ENCODE measurements around the gene ANKRD2. TPM values are rescaled to one million over a fixed set of nuclear protein-coding genes. Genes with fewer than 3 reads are reported as not detected.

Gene ANKRD2
- total RNA-seq, 1 donor, result 0.86 TPM

DNA sequence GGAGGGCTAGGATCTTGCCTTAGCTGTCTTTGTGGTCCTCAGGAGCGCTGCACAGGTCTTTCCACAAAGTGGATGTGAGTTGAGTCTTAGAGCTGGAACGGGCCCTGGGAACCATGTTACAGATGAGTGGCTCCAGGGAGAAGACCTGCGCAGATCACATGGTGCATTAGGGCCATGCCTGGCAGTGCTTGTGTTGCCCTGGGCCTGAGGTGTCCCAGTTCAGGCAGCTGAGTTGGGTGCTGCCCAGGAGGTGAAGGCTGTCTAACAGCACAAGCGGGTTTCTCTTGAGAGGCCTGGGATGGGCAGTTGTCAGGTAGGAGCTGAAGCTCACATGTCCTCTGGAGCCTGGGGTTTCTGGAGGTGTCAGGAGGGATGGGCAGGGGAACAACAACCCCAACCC lies 33.7 kb upstream of the ANKRD2 start:
- DNase-seq (ENCODE audit: low read depth), result no peak
- H3K4me3 ChIP-seq (ENCODE audit: low read depth, low read length), result no peak overlapping the region
- TF ChIP-seq, protein P1, sequence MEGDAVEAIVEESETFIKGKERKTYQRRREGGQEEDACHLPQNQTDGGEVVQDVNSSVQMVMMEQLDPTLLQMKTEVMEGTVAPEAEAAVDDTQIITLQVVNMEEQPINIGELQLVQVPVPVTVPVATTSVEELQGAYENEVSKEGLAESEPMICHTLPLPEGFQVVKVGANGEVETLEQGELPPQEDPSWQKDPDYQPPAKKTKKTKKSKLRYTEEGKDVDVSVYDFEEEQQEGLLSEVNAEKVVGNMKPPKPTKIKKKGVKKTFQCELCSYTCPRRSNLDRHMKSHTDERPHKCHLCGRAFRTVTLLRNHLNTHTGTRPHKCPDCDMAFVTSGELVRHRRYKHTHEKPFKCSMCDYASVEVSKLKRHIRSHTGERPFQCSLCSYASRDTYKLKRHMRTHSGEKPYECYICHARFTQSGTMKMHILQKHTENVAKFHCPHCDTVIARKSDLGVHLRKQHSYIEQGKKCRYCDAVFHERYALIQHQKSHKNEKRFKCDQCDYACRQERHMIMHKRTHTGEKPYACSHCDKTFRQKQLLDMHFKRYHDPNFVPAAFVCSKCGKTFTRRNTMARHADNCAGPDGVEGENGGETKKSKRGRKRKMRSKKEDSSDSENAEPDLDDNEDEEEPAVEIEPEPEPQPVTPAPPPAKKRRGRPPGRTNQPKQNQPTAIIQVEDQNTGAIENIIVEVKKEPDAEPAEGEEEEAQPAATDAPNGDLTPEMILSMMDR (IDR thresholded peaks at IDR 0.05; ENCODE audit: insufficient read depth, low read depth, low read length), result no peak

DNA sequence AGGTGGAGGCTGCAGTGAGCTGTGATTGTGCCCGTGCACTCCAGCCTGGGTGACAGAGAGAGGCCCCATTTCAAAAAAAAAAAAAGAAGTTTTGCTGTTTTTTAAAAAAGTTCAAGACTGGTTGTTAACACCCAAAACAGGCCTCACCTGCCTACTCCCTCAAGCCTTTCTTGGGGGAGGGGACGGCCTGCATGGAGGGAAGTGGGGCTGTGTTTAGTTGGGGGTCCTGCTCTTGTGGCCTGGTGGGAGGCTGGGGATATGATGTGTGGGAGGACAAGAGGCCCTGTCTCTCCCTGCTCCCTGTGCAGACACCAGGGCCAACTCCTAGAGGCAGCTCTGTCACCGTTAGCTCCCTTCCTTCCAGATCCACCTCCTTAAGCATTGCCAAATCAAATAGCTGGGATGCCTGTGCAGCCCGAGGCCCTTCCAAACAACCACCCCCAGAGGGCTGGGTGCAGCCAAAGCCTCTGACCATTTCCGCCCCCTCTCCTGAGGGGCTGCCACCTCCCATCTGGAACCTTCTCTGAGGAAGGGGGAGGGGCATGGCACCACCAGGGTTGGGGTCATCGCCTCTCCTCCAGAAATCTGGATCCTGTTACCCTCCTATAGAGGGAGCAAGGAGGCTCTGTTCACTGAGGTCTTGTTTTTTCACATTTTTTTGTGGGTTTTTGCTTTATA lies 32.9 kb upstream of the ANKRD2 start:
- TF ChIP-seq, protein P1 (IDR thresholded peaks at IDR 0.05; ENCODE audit: insufficient read depth, low read depth, low read length), result peak; percentile 49
- DNase-seq (ENCODE audit: low read depth), result peak; percentile 79
- H3K4me3 ChIP-seq (ENCODE audit: low read depth, low read length), result no peak overlapping the region

DNA sequence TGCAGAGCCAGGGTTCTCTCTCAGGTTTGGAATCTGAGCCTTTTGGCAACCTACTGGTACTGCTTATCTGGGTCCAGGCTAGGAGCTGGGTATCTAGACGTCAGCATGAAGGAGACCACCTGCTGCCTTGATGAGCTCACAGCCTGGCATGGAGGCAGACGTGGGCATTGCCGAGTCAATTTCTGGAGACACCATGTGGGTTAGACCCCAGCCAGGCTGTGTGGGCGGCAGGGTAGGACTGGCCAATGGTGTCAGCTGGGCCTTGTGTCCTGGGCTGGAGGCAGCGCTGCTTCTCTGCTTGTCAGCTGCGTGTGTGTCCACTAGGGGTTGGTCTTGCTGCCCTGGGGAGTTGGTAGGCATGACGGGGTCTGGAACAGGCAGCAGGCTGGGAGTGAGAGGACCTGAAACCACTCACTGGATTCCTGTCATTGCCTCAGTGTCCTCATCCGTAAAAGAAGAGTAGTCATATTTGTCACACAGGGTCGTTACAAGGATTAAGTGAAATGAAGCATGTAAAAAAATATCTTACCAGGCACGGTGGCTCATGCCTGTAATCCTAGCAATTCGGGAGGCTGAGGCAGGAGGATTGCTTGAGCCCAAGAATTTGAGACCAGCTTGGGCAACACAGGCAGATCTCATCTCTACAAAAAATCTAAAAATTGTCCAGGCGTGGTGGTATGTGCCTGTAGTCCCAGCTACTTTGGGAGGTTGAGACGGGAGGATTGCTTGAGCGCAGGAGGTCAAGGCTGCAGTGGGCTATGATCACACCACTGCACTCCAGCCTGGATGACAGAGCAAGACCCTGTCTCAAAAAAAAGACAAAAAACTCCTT lies 31.7 kb upstream of the ANKRD2 start:
- no peak overlapping the region for H3K4me3 ChIP-seq (ENCODE audit: low read depth, low read length)
- DNase-seq (ENCODE audit: low read depth), result no peak
- TF ChIP-seq, protein P1 (IDR thresholded peaks at IDR 0.05; ENCODE audit: insufficient read depth, low read depth, low read length), result no peak

DNA sequence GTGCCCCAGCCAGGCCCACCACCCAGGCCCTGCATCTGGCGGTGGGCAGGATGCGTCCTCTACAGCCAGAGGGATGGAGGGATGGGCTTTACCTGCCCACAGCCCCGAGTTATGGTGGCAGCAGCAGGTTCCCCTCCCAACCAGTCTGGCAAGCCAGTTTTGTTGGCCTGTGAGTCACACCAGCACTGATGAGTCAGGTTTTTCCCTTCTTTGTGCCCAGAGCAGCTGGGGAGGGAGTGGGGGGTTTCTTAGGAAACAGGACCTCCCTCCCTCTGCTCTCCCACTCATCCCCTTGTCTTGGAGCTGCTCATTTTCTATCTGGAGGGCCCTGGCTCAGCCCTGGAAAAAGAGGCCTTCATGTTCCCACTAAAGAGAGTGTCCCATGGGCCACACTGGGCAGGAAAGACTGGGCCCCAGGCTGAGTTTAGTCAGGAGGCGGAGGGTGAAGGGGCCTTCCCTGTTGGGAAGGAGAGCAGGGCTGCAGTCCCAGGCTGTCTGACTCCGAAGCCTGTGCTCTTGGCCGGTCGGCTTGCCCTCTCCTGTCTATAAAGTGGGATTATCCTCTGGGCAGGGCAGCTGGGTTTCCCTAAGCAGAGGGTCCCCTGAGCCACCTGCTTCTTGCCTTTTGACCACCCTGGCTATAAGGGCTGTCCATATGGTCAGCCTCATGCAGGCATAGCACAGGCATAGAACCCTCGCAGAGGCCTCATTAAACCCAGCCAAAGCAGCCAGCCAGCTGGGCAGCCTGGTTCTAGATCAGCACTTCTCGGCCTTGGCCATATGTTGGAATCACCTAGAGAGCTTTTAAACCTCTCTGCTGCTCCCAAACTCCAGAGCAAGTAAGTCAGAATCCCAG lies 30.2 kb upstream of the ANKRD2 start:
- no peak overlapping the region for H3K4me3 ChIP-seq (ENCODE audit: low read depth, low read length)
- peak; percentile 93 for DNase-seq (ENCODE audit: low read depth)
- TF ChIP-seq, protein P1 (IDR thresholded peaks at IDR 0.05; ENCODE audit: insufficient read depth, low read depth, low read length), result no peak

DNA sequence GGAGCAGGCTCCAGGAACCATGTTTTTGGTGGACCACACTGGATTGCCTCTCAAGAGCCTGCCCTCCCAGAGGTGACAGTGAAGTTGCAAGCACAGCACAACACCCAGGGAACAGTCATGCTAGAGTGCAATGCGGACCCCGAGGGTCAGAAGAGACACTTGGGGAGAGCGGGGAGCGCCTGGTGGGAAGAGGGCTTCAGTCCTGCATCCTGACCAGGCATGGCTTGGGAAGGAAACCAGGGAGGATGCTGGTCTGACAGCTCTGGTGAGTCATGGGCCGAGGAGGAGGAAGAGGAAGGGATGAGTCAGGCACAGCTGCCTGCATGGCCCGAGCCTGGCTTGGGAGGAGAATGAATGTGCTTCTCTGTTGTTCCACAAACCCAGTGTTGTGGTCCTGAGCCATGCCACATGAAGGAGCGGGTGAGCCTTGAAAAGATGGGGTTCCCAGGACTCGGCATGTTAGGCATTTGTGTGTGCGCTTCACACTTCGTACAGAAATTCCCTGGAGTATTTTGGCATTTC lies 29.5 kb upstream of the ANKRD2 start:
- TF ChIP-seq, protein P1 (IDR thresholded peaks at IDR 0.05; ENCODE audit: insufficient read depth, low read depth, low read length), result no peak

DNA sequence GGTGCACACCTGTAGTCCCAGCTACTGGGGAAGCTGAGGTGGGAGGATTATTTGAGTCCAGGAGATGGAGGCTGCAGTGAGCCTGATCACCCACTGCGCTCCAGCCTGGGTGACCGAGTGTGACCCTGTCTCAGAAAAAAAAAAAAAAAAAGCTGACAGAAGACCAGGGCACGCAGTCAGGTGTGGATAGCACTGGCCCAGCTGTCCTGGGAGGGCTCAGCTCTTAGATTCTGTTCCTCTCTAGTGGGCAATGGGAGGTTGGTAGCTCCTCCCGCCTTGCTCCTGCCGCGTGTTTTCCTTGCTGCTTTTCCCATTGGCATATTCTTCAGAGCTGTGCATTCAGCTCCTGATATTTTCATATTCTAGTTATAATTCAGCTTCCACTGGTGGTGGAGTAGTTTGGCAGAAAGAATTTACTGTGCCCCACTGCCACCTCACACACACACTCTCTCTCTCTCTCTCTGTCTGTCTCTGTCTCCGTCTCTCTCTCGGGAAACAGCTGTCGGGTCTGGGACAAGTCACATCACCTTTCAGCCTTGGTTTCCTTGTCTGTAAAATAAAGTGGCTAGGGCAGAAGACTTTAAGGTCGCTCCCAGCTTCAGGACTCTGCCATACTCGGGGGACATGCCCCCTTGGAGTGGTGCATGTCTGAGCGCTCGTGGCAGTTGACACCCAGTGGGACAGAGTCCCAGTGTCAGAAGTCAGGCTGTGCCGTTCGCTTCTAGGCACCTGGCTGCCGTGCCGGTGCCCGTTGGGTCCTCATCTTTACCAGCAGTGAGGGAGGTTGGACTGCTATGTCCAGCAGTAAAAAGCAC lies 25.9 kb upstream of the ANKRD2 start:
- TF ChIP-seq, protein P1 (IDR thresholded peaks at IDR 0.05; ENCODE audit: insufficient read depth, low read depth, low read length), result no peak
- H3K4me3 ChIP-seq (ENCODE audit: low read depth, low read length), result no peak overlapping the region
- DNase-seq (ENCODE audit: low read depth), result no peak

More for the DNA sequence above, 29.5 kb upstream of the ANKRD2 start:
- no peak overlapping the region for H3K4me3 ChIP-seq (ENCODE audit: low read depth, low read length)
- peak; percentile 92 for DNase-seq (ENCODE audit: low read depth)

Measured in fibroblast of villous mesenchyme (primary cell).